Effector CD4-positive, alpha-beta T cell (primary cell): ENCODE results near the gene USPL1.

ENCODE experiments used
- DNase-seq: peaks from one replicate; pipeline ENCODE4 v3.0.0-alpha.2; 2020

USPL1 gene

GRCh38 chr13:30664689-30665275 lies 47.1 kb downstream of the USPL1 start:
- DNase-seq: no peak

GRCh38 chr13:30665638-30666037 lies 47.9 kb downstream of the USPL1 start:
- DNase-seq: no peak

GRCh38 chr13:30666113-30666512 lies 48.4 kb downstream of the USPL1 start:
- no peak for DNase-seq

GRCh38 chr13:30667014-30667413 lies 49.3 kb downstream of the USPL1 start:
- no peak for DNase-seq

- no peak for DNase-seq
Observed at GRCh38 chr13:30668312-30668711, 50.6 kb downstream of the USPL1 start.

GRCh38 chr13:30671271-30671815 lies 53.6 kb downstream of the USPL1 start:
- DNase-seq: no peak

- peak; percentile 72 for DNase-seq
Observed at GRCh38 chr13:30673669-30674521, 56.2 kb downstream of the USPL1 start.

- no peak for DNase-seq
Observed at GRCh38 chr13:30675717-30676116, 58.0 kb downstream of the USPL1 start.

- DNase-seq: no peak
Observed at GRCh38 chr13:30676672-30677071, 59.0 kb downstream of the USPL1 start.

GRCh38 chr13:30679483-30680330 lies 62.0 kb downstream of the USPL1 start:
- no peak for DNase-seq

GRCh38 chr13:30681843-30682242 lies 64.1 kb downstream of the USPL1 start:
- DNase-seq: no peak

GRCh38 chr13:30685320-30685859 lies 67.7 kb downstream of the USPL1 start:
- DNase-seq: no peak

GRCh38 chr13:30685987-30686386 lies 68.3 kb downstream of the USPL1 start:
- DNase-seq: no peak

- DNase-seq: no peak
Observed at GRCh38 chr13:30687601-30688000, 69.9 kb downstream of the USPL1 start.

- no peak for DNase-seq
Observed at GRCh38 chr13:30689752-30690151, 72.0 kb downstream of the USPL1 start.

GRCh38 chr13:30690282-30691188 lies 72.8 kb downstream of the USPL1 start:
- no peak for DNase-seq

GRCh38 chr13:30692113-30692512 lies 74.4 kb downstream of the USPL1 start:
- DNase-seq: no peak

GRCh38 chr13:30696278-30697176 lies 78.8 kb downstream of the USPL1 start:
- no peak for DNase-seq

- DNase-seq: no peak
Observed at GRCh38 chr13:30697177-30697953, 79.6 kb downstream of the USPL1 start.

- no peak for DNase-seq
Observed at GRCh38 chr13:30697996-30698401, 80.3 kb downstream of the USPL1 start.
